ENCODE measurements around the gene KRT6C. TPM values are rescaled to one million over a fixed set of nuclear protein-coding genes. Genes with fewer than 3 reads are reported as not detected.

Gene KRT6C
- total RNA-seq, 4 donors from 2014 or later, result not detected

DNA sequence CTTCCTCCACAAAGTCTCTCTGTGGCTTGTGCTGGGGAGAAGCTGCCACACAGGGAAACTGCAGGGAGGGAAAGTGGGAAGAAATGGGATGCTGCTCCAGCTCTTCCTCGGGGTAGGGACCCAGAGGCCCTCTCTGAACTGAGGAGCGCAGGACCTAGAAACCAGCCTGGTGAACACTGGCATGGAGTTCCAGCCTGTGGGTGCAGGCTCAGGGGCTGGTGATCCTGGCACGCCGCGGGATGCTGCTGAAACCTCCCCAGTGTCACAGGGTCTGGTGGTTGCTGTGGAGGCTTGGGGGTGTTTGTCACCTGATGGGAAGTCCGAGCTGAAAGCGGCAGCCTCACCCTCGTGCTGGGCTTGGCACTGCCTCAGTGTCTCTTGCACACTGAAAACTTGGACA lies 34.2 kb downstream of the KRT6C start:
- no peak for ATAC-seq (ENCODE audit: low FRiP score)
- no peak for TF ChIP-seq CTCF (IDR thresholded peaks at IDR 0.05)
- DNase-seq (ENCODE audit: low spot score), result no peak

DNA sequence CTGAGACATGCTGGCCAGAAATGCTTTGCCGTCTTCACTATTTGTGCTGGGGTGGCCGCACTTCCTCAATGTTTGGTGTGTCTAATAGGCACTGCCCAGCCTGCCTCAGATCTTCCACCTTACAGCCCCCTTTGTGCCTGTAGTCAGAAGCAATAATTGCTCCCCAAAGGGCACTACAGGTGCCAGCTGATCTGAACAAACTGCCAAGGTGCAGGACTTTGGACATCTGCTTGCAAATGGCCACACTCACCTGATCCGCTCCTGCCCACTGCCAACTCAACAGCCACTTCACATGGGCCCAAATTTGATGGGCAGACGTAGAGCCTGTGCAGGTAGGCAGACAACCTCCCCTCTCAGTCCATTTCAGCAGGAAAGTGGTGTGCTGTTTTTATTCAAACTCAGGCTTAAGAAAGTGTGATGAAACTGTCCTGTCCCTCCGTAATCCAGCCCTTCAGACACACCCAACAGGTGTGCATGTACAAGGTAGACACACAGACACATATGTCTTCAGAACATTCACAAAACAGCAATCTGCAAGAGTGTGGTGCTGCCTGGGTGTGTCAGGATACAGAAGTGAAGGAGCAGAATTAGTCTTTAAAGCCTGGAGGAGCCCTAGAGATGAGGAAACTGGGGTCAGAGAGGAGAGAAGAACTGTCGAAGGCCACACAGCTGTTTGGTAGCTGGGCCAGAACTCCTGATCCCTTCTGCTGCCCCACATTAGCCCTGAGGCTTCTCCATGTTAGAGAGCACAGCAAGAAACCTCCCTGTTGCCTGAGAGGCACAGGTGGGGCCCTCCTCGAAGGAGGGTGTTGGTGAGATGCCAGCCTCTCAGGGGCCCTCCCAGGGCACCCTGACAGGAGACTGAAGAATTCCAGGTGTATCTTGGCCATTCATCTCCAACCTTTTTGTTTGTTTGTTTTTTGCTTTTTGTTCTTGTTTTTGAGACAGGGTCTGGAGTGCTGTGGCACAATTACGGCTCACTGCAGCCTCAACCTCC lies 35.0 kb downstream of the KRT6C start:
- no peak for DNase-seq (ENCODE audit: low spot score)
- no peak for TF ChIP-seq CTCF (IDR thresholded peaks at IDR 0.05)
- no peak for ATAC-seq (ENCODE audit: low FRiP score)

- no peak for DNase-seq (ENCODE audit: low spot score)
- no peak for TF ChIP-seq CTCF (IDR thresholded peaks at IDR 0.05)
- no peak for ATAC-seq (ENCODE audit: low FRiP score)
These were observed 36.1 kb downstream of the KRT6C start for GRCh38 chr12:52437508-52437907.

- ATAC-seq (ENCODE audit: low FRiP score) (no peak), DNase-seq (ENCODE audit: low spot score) (no peak)
- TF ChIP-seq CTCF (IDR thresholded peaks at IDR 0.05), result no peak
These were observed 36.7 kb downstream of the KRT6C start for GRCh38 chr12:52436828-52437474.

DNA sequence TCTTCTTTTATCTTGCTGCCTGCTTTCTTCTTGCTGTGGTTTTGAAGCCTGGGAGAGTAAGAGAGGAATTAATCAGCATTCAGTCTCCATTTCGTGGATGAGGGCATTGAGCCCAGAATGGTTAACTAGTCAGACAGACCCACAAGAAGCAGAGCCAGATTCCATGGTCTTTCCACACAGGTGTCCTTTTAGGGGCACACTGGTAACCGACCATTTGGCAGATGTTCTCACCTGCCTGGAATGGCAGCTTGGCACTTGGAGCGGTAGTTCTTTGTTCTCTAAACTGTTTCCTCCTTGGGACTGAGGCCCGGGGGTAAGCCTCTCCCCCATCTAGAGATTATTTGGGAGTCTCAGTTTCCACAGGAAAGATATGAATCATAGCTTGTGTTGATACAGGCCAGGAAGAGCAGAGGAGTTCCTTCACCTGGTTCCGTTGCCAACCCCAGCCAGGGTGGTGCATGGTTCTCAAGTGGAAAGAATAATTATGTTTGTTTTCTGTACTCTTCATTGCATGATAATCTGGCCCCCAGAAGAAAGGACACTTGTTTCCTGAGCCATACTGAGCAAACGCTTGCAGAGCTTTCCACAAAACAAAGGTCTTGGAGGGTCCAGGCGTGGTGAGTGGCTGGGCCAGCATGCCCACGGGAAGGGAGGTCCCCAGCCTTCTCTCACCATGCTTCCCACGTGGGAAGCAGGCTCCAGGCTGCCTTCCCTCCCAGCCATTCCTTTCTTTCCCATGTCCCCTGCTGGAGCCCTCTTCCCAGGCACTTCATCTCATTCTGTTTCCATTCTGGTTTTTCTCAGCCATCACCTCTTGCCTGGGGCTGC lies 37.4 kb downstream of the KRT6C start:
- no peak for TF ChIP-seq CTCF (IDR thresholded peaks at IDR 0.05)
- ATAC-seq (ENCODE audit: low FRiP score) (peak; percentile 58), DNase-seq (ENCODE audit: low spot score) (no peak)

DNA sequence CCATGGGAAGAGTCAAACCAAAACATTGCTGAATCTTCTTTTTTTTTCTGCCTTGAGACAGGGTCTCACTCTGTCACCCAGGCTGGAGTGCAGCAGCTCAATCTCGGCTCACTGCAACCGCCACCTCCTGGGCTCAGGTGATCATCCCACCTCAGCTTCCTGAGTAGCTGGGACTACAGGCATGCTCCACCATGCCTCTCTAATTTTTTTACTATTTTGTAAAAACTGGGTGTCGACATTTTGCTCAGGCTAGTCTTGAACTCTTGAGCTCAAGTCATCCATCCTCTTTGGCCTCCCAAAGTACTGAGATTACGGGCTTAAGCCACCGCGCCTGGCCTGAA lies 38.0 kb downstream of the KRT6C start:
- ATAC-seq (ENCODE audit: low FRiP score) (no peak), DNase-seq (ENCODE audit: low spot score) (no peak)
- no peak for TF ChIP-seq CTCF (IDR thresholded peaks at IDR 0.05)
